ENCODE data around the gene DSTN. TPM values are rescaled to one million over a fixed set of nuclear protein-coding genes. Genes with fewer than 3 reads are reported as not detected.

The DSTN gene
- total and polyA plus RNA-seq, 2 experiments from 2014 or later, result 162 to 459 TPM

DNA sequence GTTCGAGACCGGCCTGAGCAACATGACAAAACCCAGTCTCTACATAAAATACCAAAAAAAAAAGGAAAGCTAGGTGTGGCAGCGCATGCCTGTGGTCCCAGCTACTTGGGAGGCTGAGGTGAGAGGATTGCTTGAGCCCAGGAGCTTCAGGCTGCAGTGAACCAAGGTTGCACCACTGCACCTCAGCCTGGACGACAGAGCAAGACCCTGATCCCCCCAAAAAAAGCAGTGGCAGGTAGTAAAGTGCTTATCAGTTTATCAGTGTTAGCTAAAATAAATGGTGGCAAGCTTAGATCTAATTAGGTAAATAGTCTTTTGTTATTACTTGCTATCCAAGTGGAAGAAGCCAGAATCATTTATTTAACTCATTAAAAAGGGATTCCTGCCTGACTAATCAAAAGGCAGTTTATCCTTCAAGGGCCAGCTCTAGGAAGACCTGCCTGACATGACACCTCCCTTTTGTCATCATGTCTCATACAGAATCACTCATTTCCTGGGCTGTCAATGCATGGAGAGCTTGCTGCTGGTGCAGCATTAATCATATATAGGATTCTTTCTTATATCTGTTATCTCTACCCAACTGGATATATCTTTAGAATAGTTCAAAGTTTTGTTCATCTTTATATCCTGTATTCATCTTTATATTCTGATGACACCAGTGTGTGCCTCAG is 9.6 kb downstream of the DSTN start:
- peaks cover 28% of the 10 kb centered on the region for H3K4me1 Mint-ChIP-seq
- no peaks in the 10 kb centered on the region; the same call in 1 of the 2 replicates for H3K9me2 ChIP-seq (ENCODE audit: insufficient read depth)
- no peak for DNase-seq (ENCODE audit: low spot score)
- H3K4me3 ChIP-seq, result no peak overlapping the region
- H3K27me3 Mint-ChIP-seq (ENCODE audit: insufficient read depth, low read depth, poor library complexity), result peaks cover 3% of the 10 kb centered on the region
- H3K9me3 Mint-ChIP-seq, result no peaks in the 10 kb centered on the region
- peaks cover 3% of the 10 kb centered on the region; the same call in 2 of the 3 replicates for H3K36me3 Mint-ChIP-seq (ENCODE audit: low read depth)
- no peak overlapping the region for H3K27ac ChIP-seq (ENCODE audit: low read depth)
- H4K20me1 ChIP-seq (replicated peaks; ENCODE audit: insufficient read depth), result peaks cover 7% of the 10 kb centered on the region
- no peaks in the 10 kb centered on the region for H3F3A ChIP-seq (replicated peaks; ENCODE audit: low read depth)
- no peak for ATAC-seq
- H3K36me3 ChIP-seq (ENCODE audit: insufficient read depth), result no peaks in the 10 kb centered on the region
- peaks cover 99% of the 10 kb centered on the region for H3K79me2 ChIP-seq (replicated peaks; ENCODE audit: insufficient read depth)
- no peak overlapping the region for H3K27ac Mint-ChIP-seq
- no peak overlapping the region for H3K4me3 Mint-ChIP-seq
- peaks cover 32% of the 10 kb centered on the region for H3K4me1 ChIP-seq (ENCODE audit: insufficient read depth)
- TF ChIP-seq ZNF114 (CRISPR knock-in tag; IDR thresholded peaks at IDR 0.05) (no peak), ZNF331 (CRISPR knock-in tag; IDR thresholded peaks at IDR 0.05; ENCODE audit: low read depth) (no peak), EZH2 (IDR thresholded peaks at IDR 0.05; ENCODE audit: low read depth, unreplicated experiment) (no peak), EZH2phosphoT487 (IDR thresholded peaks at IDR 0.05; ENCODE audit: unreplicated experiment) (no peak)
- TF ChIP-seq, protein P1, sequence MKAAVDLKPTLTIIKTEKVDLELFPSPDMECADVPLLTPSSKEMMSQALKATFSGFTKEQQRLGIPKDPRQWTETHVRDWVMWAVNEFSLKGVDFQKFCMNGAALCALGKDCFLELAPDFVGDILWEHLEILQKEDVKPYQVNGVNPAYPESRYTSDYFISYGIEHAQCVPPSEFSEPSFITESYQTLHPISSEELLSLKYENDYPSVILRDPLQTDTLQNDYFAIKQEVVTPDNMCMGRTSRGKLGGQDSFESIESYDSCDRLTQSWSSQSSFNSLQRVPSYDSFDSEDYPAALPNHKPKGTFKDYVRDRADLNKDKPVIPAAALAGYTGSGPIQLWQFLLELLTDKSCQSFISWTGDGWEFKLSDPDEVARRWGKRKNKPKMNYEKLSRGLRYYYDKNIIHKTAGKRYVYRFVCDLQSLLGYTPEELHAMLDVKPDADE (IDR thresholded peaks at IDR 0.05), result no peak
- no peaks in the 10 kb centered on the region for H3K27me3 ChIP-seq (ENCODE audit: insufficient read depth)
- no peak overlapping the region for H2AFZ ChIP-seq
- no peak overlapping the region for H3K4me2 ChIP-seq

DNA sequence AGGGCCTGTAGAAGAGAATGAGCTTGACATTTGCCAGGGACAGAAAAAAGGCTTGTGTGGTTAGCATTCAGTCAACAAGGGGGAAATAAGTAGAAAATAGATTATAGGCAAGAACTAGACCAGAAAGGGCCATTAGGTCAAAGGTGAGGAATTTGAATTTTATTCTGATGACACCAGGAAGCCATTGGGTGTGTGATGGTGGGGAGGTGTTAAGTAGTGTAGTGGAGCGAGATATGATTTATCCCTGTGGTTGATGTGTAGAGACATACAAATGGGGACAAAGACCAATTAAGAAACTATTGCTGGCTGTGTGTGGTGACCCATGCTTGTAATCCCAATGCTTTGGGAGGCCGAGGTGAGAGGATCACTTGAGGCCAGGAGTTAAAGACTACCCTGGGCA is 11.0 kb downstream of the DSTN start:
- no peaks in the 10 kb centered on the region; the same call in 1 of the 2 replicates for H3K9me2 ChIP-seq (ENCODE audit: insufficient read depth)
- no peaks in the 10 kb centered on the region for H3K9me3 Mint-ChIP-seq
- ATAC-seq (no peak), DNase-seq (ENCODE audit: low spot score) (no peak)
- H3K27me3 ChIP-seq (ENCODE audit: insufficient read depth), result no peaks in the 10 kb centered on the region
- H2AFZ ChIP-seq, result no peak overlapping the region
- TF ChIP-seq, protein P2, sequence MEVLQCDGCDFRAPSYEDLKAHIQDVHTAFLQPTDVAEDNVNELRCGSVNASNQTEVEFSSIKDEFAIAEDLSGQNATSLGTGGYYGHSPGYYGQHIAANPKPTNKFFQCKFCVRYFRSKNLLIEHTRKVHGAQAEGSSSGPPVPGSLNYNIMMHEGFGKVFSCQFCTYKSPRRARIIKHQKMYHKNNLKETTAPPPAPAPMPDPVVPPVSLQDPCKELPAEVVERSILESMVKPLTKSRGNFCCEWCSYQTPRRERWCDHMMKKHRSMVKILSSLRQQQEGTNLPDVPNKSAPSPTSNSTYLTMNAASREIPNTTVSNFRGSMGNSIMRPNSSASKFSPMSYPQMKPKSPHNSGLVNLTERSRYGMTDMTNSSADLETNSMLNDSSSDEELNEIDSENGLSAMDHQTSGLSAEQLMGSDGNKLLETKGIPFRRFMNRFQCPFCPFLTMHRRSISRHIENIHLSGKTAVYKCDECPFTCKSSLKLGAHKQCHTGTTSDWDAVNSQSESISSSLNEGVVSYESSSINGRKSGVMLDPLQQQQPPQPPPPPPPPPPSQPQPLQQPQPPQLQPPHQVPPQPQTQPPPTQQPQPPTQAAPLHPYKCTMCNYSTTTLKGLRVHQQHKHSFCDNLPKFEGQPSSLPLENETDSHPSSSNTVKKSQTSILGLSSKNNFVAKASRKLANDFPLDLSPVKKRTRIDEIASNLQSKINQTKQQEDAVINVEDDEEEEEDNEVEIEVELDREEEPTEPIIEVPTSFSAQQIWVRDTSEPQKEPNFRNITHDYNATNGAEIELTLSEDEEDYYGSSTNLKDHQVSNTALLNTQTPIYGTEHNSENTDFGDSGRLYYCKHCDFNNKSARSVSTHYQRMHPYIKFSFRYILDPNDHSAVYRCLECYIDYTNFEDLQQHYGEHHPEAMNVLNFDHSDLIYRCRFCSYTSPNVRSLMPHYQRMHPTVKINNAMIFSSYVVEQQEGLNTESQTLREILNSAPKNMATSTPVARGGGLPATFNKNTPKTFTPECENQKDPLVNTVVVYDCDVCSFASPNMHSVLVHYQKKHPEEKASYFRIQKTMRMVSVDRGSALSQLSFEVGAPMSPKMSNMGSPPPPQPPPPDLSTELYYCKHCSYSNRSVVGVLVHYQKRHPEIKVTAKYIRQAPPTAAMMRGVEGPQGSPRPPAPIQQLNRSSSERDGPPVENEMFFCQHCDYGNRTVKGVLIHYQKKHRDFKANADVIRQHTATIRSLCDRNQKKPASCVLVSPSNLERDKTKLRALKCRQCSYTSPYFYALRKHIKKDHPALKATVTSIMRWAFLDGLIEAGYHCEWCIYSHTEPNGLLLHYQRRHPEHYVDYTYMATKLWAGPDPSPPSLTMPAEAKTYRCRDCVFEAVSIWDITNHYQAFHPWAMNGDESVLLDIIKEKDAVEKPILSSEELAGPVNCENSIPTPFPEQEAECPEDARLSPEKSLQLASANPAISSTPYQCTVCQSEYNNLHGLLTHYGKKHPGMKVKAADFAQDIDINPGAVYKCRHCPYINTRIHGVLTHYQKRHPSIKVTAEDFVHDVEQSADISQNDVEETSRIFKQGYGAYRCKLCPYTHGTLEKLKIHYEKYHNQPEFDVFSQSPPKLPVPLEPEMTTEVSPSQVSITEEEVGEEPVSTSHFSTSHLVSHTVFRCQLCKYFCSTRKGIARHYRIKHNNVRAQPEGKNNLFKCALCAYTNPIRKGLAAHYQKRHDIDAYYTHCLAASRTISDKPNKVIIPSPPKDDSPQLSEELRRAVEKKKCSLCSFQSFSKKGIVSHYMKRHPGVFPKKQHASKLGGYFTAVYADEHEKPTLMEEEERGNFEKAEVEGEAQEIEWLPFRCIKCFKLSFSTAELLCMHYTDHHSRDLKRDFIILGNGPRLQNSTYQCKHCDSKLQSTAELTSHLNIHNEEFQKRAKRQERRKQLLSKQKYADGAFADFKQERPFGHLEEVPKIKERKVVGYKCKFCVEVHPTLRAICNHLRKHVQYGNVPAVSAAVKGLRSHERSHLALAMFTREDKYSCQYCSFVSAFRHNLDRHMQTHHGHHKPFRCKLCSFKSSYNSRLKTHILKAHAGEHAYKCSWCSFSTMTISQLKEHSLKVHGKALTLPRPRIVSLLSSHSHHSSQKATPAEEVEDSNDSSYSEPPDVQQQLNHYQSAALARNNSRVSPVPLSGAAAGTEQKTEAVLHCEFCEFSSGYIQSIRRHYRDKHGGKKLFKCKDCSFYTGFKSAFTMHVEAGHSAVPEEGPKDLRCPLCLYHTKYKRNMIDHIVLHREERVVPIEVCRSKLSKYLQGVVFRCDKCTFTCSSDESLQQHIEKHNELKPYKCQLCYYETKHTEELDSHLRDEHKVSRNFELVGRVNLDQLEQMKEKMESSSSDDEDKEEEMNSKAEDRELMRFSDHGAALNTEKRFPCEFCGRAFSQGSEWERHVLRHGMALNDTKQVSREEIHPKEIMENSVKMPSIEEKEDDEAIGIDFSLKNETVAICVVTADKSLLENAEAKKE (CRISPR knock-in tag; IDR thresholded peaks at IDR 0.05), result no peak
- TF ChIP-seq NANOG (IDR thresholded peaks at IDR 0.05; ENCODE audit: borderline replicate concordance) (no peak), POLR2AphosphoS5 (IDR thresholded peaks at IDR 0.05; ENCODE audit: low read depth) (no peak)
- H3K36me3 Mint-ChIP-seq (ENCODE audit: low read depth), result peaks cover 3% of the 10 kb centered on the region; the same call in 2 of the 3 replicates
- peaks cover 3% of the 10 kb centered on the region for H3K27me3 Mint-ChIP-seq (ENCODE audit: insufficient read depth, low read depth, poor library complexity)
- H4K20me1 ChIP-seq (replicated peaks; ENCODE audit: insufficient read depth), result peaks cover 3% of the 10 kb centered on the region
- H3F3A ChIP-seq (replicated peaks; ENCODE audit: low read depth), result no peaks in the 10 kb centered on the region
- H3K4me1 ChIP-seq (ENCODE audit: insufficient read depth), result peaks cover 18% of the 10 kb centered on the region
- no peak overlapping the region for H3K27ac ChIP-seq (ENCODE audit: low read depth)
- no peak overlapping the region for H3K27ac Mint-ChIP-seq
- no peak overlapping the region for H3K4me3 ChIP-seq
- H3K4me2 ChIP-seq, result no peak overlapping the region
- H3K36me3 ChIP-seq (ENCODE audit: insufficient read depth), result no peaks in the 10 kb centered on the region
- peaks cover 17% of the 10 kb centered on the region for H3K4me1 Mint-ChIP-seq
- peaks cover 99% of the 10 kb centered on the region for H3K79me2 ChIP-seq (replicated peaks; ENCODE audit: insufficient read depth)
- no peak overlapping the region for H3K4me3 Mint-ChIP-seq

Data from GM23338 (cell line).